NOMO-1 (cell line): Measurements from ENCODE around the gene RBFOX2.
"Not testable (repeated sequence)": the region's sequence is repeated elsewhere in the genome, so short reads cannot be mapped to it uniquely, and the experiment has no call there.

Experiments used
- DNase-seq, 2 experiments: peaks; one replicate each; lab custom pipeline; 2025; ENCODE audit not compliant: unreplicated experiment in 2 of 2; lab: John Stamatoyannopoulos, UW

RBFOX2 gene

DNA sequence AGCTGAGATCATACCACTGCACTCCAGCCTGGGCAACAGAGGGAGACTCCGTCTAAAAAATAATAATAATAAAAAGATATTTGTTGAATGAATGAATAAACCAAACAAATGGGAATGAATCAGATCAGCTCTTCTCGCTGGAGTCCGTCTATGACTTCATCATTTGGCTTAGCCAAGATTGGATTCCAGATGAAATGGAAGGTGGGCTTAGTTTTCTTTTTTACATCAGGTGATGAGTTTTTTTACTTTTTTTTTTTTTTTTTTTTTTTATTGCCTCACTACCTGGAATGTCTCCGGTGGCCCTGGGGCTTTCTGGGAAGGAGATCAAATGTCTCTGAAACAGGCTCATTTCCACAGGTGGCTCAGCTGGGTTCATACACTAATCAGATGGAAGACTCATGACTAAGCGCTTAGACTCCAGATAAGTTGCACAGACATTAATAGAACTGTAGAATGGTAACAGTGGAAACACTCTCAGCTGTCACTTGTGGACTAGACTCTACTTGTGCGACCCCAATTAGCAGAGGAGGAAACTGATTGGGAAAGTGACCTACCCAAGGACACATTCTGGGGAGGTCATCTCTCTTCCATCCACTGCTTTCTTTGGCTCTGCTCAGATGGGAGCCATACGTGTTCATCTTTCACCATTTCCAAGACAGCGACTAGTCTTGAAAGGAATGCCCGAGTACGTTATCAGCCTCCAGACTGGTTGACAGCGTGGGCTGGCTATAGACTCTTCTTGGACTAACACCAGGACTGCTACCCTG is 20.5 kb upstream of the RBFOX2 start:
- no peak for DNase-seq

DNA sequence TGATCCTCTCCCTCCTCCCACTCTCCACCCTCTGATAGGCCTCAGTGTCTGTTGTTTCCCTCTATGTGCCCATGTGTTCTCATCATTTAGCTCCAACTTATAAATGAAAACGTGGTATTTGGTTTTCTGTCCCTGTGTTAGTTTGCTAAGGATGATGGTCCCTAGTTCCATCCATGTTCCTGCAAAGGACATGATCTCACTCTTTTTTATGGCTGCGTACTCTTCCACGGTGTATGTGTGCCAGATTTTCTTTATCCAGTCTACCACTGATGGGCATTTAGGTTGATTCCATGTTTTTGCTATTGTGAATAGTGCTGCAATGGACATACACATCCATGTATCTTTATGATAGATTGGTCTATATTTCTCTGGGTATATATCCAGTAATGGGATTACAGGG is 15.9 kb upstream of the RBFOX2 start:
- DNase-seq = not testable (repeated sequence)

DNA sequence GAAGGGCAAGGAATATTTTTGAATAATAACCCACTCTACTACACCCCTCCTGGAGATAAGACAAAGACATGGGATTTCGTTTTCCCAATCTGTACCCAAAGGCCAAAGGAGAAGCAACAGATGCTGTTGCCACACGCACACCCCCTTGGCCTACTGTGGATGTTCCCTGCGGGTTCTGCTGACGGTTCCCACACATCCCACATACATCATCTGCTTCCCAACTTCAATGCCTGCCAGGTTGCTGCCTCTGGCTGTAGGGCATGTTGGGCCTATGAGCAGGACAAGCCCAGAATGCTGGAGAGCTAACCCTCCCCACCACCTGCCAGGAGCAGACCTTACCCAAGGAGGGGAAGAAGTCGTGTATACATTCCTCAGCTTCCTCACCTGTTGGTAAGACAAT is 13.6 kb upstream of the RBFOX2 start:
- no peak for DNase-seq

DNA sequence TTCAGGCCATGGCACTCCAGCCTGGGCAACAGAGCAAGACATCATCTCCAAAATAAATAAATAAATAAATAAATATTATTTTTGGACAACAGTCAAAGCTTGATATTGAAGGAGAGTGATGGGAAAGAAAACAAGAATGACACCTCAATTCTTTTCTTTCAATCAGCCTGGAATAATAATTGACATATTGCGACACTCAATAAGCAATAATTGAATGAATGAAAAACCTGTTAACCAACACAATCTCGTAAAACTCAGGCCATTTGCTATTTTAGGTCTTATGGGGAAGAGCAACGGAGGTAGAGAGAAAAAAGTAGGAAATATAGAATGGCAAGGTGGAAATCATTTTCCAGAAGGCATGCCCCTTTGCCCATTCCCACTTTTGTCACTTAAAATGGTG is 10.5 kb upstream of the RBFOX2 start:
- DNase-seq = no peak

DNA sequence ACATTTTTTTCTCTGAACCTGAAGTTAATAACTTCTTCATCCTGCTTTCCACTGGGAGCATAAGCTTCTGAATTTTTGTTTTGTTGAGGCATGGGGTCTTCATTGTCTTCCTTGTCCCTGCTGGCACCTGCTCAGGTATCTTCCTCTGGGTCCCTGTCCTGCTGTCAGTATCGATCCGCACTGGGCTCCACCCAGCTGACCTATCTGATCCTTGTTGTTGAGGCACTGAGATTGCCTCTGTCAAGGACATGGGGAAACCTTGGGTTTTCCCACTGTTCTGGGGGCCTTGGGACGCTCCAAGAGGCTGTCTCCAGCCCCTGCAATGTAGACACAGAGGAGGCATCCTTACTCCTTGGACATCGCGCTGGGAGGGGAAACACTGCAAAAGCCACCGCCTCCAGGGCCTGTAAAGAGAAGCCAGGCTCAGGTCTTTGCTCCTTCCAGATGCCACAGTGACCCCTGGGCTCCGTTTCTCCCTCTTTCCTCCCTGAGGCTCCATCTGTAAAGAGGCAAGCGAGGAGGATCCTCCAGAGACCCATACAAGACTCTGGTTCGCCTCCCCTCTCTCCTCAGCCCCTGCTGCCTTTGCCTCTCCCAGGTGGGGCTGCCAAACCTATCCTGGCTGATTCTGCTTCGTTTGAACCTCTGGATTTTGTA is 8.6 kb upstream of the RBFOX2 start:
- DNase-seq = no peak

DNA sequence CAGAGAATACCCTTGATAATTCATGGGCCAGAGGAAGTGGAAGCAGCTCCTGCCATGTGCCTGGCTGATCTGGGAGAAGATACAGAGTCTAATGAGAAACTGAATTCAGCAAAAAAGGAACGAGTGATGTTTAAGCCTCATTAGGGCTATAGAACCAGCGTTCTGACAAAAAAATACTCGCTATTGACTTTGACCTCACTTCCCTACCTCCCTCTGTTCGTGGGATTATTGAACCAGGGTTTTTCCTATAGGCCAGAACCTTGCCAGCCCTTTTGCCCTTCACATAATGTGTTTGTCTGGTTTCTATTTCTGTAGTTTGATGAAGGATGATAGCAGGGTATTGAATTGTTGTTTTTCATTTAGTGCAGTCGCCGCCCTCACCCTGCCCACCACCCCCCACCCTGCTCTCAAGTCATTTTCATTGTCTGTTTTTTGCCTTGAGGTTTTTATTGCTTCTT is 7.6 kb upstream of the RBFOX2 start:
- DNase-seq = no peak

DNA sequence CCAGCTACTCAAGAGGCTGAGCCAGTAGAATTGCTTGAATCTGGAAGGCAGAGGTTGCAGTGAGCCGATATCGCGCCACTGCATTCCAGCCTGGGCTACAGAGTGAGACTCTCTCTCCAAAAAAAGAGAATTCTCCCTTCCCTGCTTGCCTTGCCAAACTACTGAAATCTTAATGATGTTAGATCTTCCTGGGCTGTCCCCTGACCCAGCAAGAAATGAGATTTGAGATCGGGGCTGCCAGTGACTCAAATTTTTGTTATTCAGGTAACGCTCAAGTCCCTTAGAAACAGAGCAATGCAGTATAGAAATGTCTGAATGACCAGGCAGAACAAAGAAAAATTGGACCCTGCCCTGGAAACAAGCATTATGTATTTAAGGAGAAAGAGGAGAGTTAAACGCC is 4.0 kb upstream of the RBFOX2 start:
- no peak for DNase-seq

DNA sequence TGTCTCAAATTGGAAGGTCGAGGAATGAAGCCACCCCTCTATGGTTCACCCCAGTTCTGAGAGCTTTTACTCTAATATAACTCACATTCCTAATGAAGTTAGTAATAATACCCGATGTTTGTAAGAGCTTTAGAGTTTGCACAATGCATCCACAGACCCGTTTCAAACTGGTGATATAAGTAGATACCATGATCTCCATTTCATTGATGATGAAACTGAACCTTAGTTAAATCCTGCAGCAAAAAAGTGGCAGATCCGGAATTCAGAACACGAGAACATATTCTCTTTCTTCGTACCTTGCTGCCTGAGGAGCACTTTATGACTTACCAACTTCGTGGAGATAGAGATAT is 757 bp upstream of the RBFOX2 start:
- no peak for DNase-seq

DNA sequence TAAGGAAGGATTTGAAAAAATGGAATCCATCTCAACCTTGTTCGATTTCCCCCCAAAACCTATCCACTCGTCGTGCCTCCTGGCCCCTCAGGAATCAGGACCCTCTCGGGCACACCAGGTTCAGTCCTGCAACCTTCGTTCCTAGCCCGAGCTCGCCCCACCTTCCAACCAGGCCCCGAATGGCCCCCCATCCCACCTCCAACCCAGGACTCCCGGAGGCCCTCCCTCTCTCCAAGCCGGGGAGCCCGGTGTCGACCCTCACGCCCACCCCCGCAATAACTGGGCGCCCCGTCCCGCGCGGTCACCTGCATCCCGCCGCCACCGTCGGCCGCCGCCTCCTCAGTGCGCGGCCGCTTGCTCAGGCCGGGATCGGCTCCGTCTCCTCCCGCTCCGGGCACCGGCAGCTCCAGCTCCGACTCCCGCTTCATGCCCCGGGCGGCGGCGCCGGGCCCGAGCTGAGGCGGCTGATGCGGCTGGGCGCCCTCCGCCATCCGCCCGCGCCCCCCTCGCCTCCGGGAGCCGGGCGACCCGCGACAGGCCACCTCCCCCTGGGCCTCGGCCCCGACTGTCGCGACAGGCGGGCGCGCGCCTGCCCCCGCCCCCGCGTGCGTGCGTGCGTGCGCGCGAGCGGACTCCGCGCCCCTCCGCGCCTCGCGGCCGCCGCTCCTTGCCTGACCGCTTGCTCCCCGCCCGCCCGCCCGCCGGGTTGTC is 534 bp downstream of the RBFOX2 start:
- DNase-seq = no peak

DNA sequence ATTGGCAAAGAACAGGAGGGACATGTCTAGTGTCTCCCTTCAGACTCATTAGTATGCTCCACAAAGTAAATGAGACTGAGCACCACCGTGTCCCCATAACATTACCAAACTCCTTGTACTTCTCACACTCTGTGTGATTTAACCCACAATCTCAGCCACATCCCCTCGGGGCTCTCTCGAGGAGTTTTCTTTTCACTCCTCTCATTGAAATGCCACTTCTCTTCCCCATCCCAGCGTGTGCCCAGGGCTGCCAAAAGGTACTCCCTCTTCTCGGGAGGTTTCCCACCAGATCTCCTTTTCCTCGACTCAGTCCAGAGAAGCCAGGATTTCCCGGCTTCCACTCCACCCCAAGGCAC is 1.1 kb downstream of the RBFOX2 start:
- no peak for DNase-seq

DNA sequence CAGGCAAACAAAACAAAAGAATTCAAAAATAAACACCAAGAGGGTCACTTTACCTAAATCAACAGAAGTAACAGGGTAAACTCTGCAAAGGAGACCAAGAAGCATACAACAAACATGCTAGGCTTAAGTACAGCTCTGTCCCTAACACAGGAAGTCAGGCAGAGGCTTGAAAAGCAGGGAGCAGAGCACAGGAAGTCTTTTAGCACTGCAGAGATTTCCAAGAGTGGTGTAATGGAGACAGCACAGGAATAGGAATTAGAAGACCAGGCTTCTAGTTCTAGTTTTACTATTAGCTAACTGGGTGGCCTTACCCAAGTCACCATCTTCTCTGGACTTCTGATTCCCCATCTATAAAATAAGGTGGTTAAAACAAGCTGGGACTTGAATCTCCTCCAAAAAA is 1.9 kb downstream of the RBFOX2 start:
- DNase-seq = no peak

DNA sequence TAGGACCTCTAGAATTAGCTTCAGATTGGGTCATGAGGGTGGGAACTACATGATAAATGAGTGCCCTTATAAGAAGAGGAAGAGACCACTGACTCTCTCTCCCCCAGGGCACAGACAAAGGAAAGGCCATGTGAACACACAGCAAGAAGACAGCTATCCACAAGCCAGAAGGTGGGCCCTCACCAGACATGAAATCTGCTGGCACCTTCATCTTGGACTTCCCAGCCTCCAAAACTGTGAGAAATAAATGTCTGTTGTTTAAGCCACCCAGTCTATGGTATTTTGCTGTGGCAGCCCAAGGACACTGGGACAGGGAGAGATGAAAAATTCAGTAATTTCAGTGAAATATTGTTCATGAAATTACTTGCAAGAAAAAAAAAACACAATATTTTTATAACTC is 5.9 kb downstream of the RBFOX2 start:
- no peak for DNase-seq

DNA sequence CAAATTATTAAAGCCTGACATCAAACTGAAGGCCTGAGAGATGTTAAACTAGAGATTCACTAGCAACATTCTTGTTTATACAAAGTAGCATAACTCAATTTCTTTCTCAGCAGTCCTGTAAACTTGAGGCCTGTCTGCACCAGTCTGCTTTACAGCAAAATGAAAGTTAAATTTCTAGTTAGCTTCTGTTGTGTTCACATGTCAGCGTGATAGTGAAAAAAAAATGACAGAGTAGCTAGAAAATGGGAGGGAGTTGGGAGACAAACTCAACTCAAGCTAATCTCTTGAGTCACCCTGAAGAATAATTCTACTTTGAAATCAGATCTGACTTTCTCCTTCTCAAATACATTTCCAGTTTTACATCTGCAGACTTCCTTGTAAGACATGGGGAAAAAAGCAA is 6.5 kb downstream of the RBFOX2 start:
- no peak for DNase-seq

DNA sequence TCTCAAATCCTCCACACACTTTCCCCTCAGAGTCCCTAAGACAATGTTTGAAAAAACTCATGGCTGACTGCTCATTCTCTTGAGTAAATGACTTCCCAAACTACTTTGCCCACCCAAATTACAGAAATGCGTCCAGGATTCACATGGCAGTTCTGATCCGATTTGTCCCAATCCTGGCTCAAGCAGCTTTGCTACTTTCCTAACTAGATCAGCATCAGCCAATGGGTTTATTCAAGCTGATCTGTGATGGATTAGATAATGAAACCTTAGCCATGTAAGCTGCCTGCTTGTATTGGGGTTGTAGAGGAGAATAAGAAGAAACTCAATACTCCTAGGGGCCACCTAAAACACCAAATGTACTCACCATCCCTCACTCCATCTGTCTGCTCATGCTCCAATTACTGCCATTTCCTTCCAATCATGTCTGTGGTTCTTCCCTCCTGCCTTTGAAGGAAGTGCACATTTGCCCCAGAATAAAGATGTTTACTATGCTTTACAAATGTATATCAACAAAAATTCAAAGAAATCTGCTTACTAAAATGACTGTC is 6.9 kb downstream of the RBFOX2 start:
- DNase-seq = no peak

DNA sequence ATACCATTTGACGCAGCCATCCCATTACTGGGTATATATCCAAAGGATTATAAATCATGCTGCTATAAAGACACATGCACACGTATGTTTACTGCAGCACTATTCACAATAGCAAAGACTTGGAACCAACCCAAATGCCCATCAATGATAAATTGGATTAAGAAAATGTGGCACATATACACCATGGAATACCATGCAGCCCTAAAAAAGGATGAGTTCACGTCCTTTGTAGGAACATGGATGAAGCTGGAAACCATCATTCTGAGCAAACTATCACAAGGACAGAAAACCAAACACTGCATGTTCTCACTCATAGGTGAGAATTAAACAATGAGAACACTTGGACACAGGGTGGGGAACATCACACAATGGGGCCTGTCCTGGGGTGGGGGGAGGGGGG is 7.8 kb downstream of the RBFOX2 start:
- not testable (repeated sequence) for DNase-seq

DNA sequence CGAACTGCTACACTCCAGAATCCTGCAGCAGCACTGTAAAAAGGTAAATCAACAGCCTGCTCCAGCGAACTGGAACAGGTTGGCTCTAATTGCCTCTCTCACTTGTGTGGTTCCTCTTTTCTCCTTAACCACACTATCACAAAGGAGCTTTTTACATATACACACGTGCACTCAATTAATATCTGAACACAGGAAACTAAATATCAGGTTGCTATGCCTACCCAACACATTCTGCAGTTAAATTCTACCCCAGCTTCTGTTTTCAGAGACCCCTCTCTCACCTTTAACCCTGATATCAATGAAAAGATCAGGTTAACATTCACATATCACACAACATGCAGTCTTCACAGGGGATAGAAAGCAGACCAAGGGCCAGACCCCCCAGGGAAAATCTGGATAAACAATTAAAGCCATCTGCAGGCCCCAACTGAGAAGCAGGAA is 11.0 kb downstream of the RBFOX2 start:
- DNase-seq = peak in 1 of 2 experiments; percentile 67

DNA sequence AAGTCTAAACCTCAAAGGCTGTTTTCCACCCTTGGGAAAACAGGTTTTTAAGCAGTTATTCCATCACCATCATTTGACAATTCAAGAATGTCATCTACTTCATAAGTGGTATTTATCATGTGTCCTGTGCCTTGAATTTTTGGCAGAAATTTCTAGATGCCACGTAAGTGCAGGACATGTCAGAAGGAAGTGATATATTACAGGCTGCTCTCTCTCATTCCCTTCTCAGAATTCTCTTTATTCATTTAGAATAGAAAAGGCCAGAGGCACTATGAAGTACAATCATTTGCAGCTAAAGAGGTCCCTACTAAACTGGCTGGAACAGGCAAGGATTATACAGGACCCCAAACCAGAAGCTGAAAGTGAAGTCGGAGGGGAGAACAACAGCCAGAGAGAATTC is 11.9 kb downstream of the RBFOX2 start:
- no peak for DNase-seq

DNA sequence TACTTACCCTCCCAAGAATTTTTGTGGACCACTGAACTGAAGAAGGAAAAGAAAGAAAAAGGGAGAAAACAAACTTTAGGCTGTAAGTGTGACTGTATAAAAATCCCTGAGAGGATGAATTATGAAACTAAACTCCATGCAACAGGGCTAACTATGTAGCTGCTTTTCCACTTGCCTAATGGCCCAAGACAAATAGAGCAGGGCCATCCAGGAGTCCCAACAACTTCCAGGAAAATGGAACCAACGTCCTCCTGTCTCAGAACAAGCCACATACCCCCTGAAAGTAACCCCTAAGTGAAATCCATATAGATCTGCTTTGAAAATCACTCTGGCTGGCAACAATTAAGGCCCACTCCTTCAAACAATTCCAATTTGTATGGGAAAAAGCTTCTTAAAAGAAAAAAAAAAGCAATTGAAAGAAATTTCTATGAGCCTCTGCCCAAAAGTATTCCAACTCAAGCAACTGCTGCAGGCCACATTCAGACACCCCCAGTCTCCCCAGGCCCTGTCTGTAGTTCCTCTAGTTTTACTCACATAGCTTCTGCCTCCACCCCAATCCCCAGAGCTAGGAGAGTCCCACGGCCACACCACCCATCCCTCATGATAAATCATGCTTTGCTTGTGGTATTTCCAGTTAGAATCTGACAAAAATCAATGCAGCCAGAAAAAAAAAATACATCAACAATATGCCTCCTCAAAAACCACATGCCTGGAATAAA is 12.7 kb downstream of the RBFOX2 start:
- DNase-seq = no peak

DNA sequence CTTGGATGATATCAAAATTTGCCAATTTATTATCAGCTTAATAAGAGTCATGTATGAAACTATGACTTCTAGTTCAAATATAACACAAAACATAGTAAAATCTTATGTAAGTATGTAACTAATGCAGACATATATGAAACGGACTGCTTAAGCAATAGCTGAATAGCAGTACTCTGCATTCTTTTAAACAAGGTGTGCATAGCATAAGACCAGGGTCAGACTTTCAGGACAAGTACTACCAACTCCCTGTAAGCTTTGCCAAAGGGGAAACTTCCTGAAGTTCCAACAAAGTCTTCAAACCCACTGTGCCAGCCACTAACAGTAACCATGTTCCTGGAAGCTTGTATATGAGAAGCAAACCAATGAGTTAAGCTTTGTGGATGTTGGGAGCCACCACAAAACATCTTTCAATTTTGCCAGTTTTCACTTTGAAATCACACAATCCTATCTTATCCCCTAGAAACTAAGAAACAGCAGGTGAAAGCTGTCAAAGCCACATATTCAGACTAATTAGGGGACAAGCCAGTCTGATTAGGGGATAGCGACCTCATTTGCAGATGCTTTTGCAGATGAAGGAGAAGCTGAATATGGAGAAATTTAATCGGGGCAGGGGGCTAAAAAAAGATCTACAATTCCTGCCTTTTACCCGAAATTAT is 13.3 kb downstream of the RBFOX2 start:
- DNase-seq = no peak

DNA sequence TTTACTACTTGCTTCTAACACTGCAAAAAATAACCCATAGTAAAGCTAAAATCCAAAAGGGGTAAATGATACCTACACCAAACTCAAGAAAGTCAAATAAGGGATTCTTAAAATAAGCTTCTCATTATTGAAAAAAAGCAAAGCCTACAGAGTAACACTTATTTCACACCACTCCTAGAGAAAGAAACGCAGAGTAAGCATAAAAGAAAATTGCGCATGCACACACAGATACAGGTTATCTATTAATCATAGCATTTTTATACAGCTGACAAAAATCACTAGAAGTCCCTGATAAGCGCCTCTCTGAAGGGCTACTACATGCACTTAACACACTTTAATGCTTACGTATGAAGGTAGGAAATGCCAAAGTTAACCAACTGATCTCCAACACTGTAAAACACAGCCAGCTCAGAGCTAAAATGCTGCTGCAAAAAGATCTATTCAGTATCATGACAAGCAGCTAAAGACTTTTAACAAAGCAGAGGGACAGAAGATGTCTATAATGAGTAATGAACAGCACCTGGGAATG is 14.0 kb downstream of the RBFOX2 start:
- no peak for DNase-seq
